ENCODE measurements around the gene MYBL2.

GRCh38 chr20:43755851-43756250 lies 88.9 kb downstream of the MYBL2 start:
- TF ChIP-seq, protein P1, sequence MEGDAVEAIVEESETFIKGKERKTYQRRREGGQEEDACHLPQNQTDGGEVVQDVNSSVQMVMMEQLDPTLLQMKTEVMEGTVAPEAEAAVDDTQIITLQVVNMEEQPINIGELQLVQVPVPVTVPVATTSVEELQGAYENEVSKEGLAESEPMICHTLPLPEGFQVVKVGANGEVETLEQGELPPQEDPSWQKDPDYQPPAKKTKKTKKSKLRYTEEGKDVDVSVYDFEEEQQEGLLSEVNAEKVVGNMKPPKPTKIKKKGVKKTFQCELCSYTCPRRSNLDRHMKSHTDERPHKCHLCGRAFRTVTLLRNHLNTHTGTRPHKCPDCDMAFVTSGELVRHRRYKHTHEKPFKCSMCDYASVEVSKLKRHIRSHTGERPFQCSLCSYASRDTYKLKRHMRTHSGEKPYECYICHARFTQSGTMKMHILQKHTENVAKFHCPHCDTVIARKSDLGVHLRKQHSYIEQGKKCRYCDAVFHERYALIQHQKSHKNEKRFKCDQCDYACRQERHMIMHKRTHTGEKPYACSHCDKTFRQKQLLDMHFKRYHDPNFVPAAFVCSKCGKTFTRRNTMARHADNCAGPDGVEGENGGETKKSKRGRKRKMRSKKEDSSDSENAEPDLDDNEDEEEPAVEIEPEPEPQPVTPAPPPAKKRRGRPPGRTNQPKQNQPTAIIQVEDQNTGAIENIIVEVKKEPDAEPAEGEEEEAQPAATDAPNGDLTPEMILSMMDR (IDR thresholded peaks at IDR 0.05 in 8 of 11, conservative IDR thresholded peaks at IDR 0.05 in 3 of 11), result no peak
- TF ChIP-seq POLR2A (IDR thresholded peaks at IDR 0.05) (no peak), POLR2AphosphoS5 (IDR thresholded peaks at IDR 0.05) (no peak)

Measured in spleen (tissue), 7 donors.